Measurements from ENCODE around the gene SLC50A1.

The SLC50A1 gene

DNA sequence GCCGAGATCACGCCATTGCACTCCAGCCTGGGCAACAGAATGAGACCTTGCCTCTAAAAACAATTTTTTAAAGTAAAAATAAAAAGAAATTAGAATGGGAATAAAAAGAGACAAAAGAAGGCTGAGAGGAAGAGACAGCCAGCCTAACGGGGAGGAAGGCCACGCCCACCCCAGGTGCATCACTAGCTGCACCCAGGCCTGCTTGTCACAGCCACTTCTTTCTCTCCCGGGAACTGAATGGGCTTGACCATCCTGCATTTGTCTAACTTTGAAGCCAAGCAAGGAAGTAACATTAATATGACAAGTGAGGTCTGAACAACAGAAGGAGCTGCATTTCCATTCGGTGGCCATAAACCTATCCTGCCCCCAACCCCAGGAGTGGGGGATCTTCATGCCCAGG lies 28.8 kb upstream of the SLC50A1 start:
- TF ChIP-seq CTCF (IDR thresholded peaks at IDR 0.05; ENCODE audit: low read length, missing control alignments): no peak
- no peak overlapping the region for H3K4me3 ChIP-seq (replicated peaks; ENCODE audit: low read depth, low read length)
- DNase-seq (ENCODE audit: low read depth): no peak

GRCh38 chr1:155107309-155108264 lies 28.1 kb upstream of the SLC50A1 start:
- DNase-seq (ENCODE audit: low read depth): no peak
- no peak for TF ChIP-seq CTCF (IDR thresholded peaks at IDR 0.05; ENCODE audit: low read length, missing control alignments)
- H3K4me3 ChIP-seq (replicated peaks; ENCODE audit: low read depth, low read length): no peak overlapping the region

DNA sequence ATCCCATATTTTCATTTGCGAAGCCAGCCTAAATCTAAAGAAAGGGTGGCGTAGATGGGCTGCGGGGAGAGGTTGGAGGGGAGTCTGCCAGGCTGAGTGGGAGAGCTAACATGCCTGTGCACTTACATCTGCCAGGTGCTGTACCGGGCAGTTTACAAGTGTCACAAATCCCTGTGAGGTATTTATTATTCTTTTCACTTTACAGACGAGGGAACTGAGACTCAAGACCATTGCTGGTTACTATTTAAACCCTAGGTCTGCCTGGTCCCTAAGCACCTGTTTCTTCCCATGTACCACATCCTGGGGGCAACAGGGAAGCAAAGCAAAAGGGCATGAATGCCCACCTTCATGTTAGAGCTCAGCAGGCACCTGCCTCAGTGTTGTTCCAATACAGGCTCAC lies 27.4 kb upstream of the SLC50A1 start:
- DNase-seq (ENCODE audit: low read depth): no peak
- no peak for TF ChIP-seq CTCF (IDR thresholded peaks at IDR 0.05; ENCODE audit: low read length, missing control alignments)
- H3K4me3 ChIP-seq (replicated peaks; ENCODE audit: low read depth, low read length): no peak overlapping the region

GRCh38 chr1:155110381-155110780 lies 25.3 kb upstream of the SLC50A1 start:
- no peak for TF ChIP-seq CTCF (IDR thresholded peaks at IDR 0.05; ENCODE audit: low read length, missing control alignments)
- H3K4me3 ChIP-seq (replicated peaks; ENCODE audit: low read depth, low read length): no peak overlapping the region
- no peak for DNase-seq (ENCODE audit: low read depth)

- no peak for TF ChIP-seq CTCF (IDR thresholded peaks at IDR 0.05; ENCODE audit: low read length, missing control alignments)
- no peak overlapping the region for H3K4me3 ChIP-seq (replicated peaks; ENCODE audit: low read depth, low read length)
- DNase-seq (ENCODE audit: low read depth): no peak
Observed at GRCh38 chr1:155110826-155111225, 24.8 kb upstream of the SLC50A1 start.

- TF ChIP-seq CTCF (IDR thresholded peaks at IDR 0.05; ENCODE audit: low read length, missing control alignments): no peak
- H3K4me3 ChIP-seq (replicated peaks; ENCODE audit: low read depth, low read length): no peak overlapping the region
- no peak for DNase-seq (ENCODE audit: low read depth)
Observed at GRCh38 chr1:155113450-155113980, 22.1 kb upstream of the SLC50A1 start.
